C4-2B (cell line): ENCODE data around the gene PPP1R1B.

Experiments used
- CTCF ChIP-seq: fragments of 450-650 bp; conservative IDR thresholded peaks from 2 replicates; pipeline ENCODE4 v1.5.1; 2017; ENCODE audit warnings: mild to moderate bottlenecking
- ZFX ChIP-seq: fragments of 450-650 bp; IDR thresholded peaks from 2 replicates; pipeline ENCODE4 v1.6.1; 2017

DNA sequence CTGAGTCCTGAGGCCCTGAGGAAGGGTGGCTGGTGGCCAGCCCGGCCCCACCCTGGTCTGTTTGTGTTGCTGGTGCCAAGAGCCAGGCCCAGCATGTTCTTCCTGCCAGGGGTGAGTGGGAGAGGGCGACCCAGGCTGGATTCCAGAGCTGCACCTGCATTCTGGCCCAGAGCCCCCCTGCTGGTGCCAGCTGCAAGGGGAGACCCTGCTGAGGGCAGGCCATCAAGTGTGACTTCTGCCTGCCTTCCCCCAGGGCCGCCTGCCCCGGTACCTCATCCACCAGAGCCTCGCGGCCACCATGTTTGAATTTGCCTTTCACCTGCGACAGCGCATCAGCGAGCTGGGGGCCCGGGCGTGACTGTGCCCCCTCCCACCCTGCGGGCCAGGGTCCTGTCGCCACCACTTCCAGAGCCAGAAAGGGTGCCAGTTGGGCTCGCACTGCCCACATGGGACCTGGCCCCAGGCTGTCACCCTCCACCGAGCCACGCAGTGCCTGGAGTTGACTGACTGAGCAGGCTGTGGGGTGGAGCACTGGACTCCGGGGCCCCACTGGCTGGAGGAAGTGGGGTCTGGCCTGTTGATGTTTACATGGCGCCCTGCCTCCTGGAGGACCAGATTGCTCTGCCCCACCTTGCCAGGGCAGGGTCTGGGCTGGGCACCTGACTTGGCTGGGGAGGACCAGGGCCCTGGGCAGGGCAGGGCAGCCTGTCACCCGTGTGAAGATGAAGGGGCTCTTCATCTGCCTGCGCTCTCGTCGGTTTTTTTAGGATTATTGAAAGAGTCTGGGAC lies 36.0 kb downstream of the PPP1R1B start:
- TF ChIP-seq CTCF, result no peak
- no peak for TF ChIP-seq ZFX
